HG03139 (cell line): ENCODE data around the gene MAP3K1.

Experiments used
- ATAC-seq: cut with Tn5 transposase; IDR thresholded peaks from one replicate; pipeline ENCODE4 v1.9.1; 2021; ENCODE audit not compliant: unreplicated experiment

Gene MAP3K1

GRCh38 chr5:56900395-56900794, 85.0 kb downstream of the MAP3K1 start:
- ATAC-seq = no peak

GRCh38 chr5:56900858-56901578, 85.7 kb downstream of the MAP3K1 start:
- ATAC-seq = no peak

- ATAC-seq = peak; percentile 26
These were observed 93.6 kb downstream of the MAP3K1 start for GRCh38 chr5:56908942-56909293.

GRCh38 chr5:56909294-56910209, 94.2 kb downstream of the MAP3K1 start, which contains the start of gene SETD9:
Gene SETD9 (plus strand): TSS chr5:56909596. CDS start chr5:56909646, 50 bp downstream.
- ATAC-seq = peak; percentile 89

- ATAC-seq = peak; percentile 11
These were observed 95.0 kb downstream of the MAP3K1 start for GRCh38 chr5:56910210-56910965.

GRCh38 chr5:56913766-56914165, 98.4 kb downstream of the MAP3K1 start:
- ATAC-seq = no peak

GRCh38 chr5:56914678-56915077, 99.3 kb downstream of the MAP3K1 start:
- no peak for ATAC-seq

GRCh38 chr5:56917534-56917933, 102.2 kb downstream of the MAP3K1 start:
- no peak for ATAC-seq

GRCh38 chr5:56918054-56918453, 102.7 kb downstream of the MAP3K1 start:
- ATAC-seq = no peak

- no peak for ATAC-seq
These were observed 104.8 kb downstream of the MAP3K1 start for GRCh38 chr5:56919942-56920662.

GRCh38 chr5:56922922-56923321, 107.6 kb downstream of the MAP3K1 start:
- ATAC-seq = no peak

- ATAC-seq = no peak
These were observed 119.0 kb downstream of the MAP3K1 start for GRCh38 chr5:56934325-56934724.

GRCh38 chr5:56938858-56939257, 123.5 kb downstream of the MAP3K1 start:
- no peak for ATAC-seq

- no peak for ATAC-seq
These were observed 126.6 kb downstream of the MAP3K1 start for GRCh38 chr5:56941981-56942380.
